H9 (cell line): ENCODE results near the gene DESI2. TPM values are rescaled to one million over a fixed set of nuclear protein-coding genes. Genes with fewer than 3 reads are reported as not detected.

Experiments
- DNase-seq: peaks from one replicate; pipeline ENCODE4 v3.0.0-alpha.2; 2017
- H2AFZ ChIP-seq: one replicate; pipeline ENCODE4 v1.6.1; 2013; ENCODE audit warnings: mild to moderate bottlenecking, low read length, control low read depth, moderate library complexity
- H2AK5ac ChIP-seq: 2 replicates; pipeline ENCODE4 v1.6.1; 2013; ENCODE audit warnings: low read length, control low read depth, mixed read lengths; ENCODE audit not compliant: insufficient read length
- H2BK120ac ChIP-seq: one replicate; pipeline ENCODE4 v1.6.1; 2013; ENCODE audit warnings: low read depth, mild to moderate bottlenecking, low read length, control low read depth, inconsistent platforms; ENCODE audit not compliant: poor library complexity, severe bottlenecking
- H2BK12ac ChIP-seq: 2 replicates; pipeline ENCODE4 v1.6.1; 2013; ENCODE audit warnings: low read length, control low read depth, mixed read lengths, low read depth; ENCODE audit not compliant: insufficient read length
- H2BK15ac ChIP-seq: 2 replicates; pipeline ENCODE4 v1.6.1; 2013; ENCODE audit warnings: low read depth, low read length, control low read depth
- H2BK20ac ChIP-seq: one replicate; pipeline ENCODE4 v1.6.1; 2013; ENCODE audit warnings: low read depth, mild to moderate bottlenecking, low read length, control low read depth, inconsistent platforms; ENCODE audit not compliant: poor library complexity, severe bottlenecking
- H2BK5ac ChIP-seq: 2 replicates; pipeline ENCODE4 v1.6.1; 2013; ENCODE audit warnings: low read length, control low read depth, mixed read lengths; ENCODE audit not compliant: insufficient read length
- H3K14ac ChIP-seq: 2 replicates; pipeline ENCODE4 v1.6.1; 2013; ENCODE audit warnings: low read length, control low read depth; ENCODE audit not compliant: insufficient read depth
- H3K18ac ChIP-seq: 2 replicates; pipeline ENCODE4 v1.6.1; 2013; ENCODE audit warnings: low read depth, mild to moderate bottlenecking, mixed read lengths, low read length, control low read depth; ENCODE audit not compliant: insufficient read length
- H3K23ac ChIP-seq: 2 replicates; pipeline ENCODE4 v1.6.1; 2013; ENCODE audit warnings: low read length, control low read depth, mixed read lengths, low read depth; ENCODE audit not compliant: insufficient read length
- H3K23me2 ChIP-seq: 2 replicates; pipeline ENCODE4 v1.6.1; 2013; ENCODE audit warnings: low read depth, mild to moderate bottlenecking, mixed read lengths, low read length, control low read depth; ENCODE audit not compliant: insufficient read length, poor library complexity, severe bottlenecking
- H3K27ac ChIP-seq: 2 replicates; pipeline ENCODE4 v1.5.1; 2013; ENCODE audit warnings: low read length, control low read depth, mixed read lengths, low read depth; ENCODE audit not compliant: insufficient read length
- H3K27me3 ChIP-seq: 2 replicates; pipeline ENCODE4 v1.6.1; 2013; ENCODE audit warnings: low read length, control low read depth, inconsistent platforms; ENCODE audit not compliant: insufficient read depth
- H3K4ac ChIP-seq: 2 replicates; pipeline ENCODE4 v1.6.1; 2013; ENCODE audit warnings: low read depth, mild to moderate bottlenecking, control low read depth, inconsistent platforms, low read length, moderate library complexity
- H3K4me1 ChIP-seq: 2 replicates; pipeline ENCODE4 v1.6.1; 2013; ENCODE audit warnings: low read length, control low read depth, inconsistent platforms; ENCODE audit not compliant: insufficient read depth
- H3K4me2 ChIP-seq: 2 replicates; pipeline ENCODE4 v1.6.1; 2013; ENCODE audit warnings: low read length, control low read depth, mixed read lengths; ENCODE audit not compliant: insufficient read length, insufficient read depth
- H3K56ac ChIP-seq: 2 replicates; pipeline ENCODE4 v1.6.1; 2013; ENCODE audit warnings: low read depth, mild to moderate bottlenecking, mixed read lengths, low read length, control low read depth; ENCODE audit not compliant: insufficient read length
- H3K79me1 ChIP-seq: 2 replicates; pipeline ENCODE4 v1.6.1; 2013; ENCODE audit warnings: low read depth, mild to moderate bottlenecking, moderate library complexity, low read length, control low read depth, inconsistent platforms; ENCODE audit not compliant: insufficient read depth, poor library complexity, severe bottlenecking
- H3K79me2 ChIP-seq: 2 replicates; pipeline ENCODE4 v1.6.1; 2013; ENCODE audit warnings: low read length, control low read depth, inconsistent platforms; ENCODE audit not compliant: insufficient read depth
- H3K9ac ChIP-seq: 2 replicates; pipeline ENCODE4 v1.6.1; 2013; ENCODE audit warnings: low read length, control low read depth, mixed read lengths; ENCODE audit not compliant: insufficient read length; ENCODE audit errors: extremely low read depth
- H3K9me3 ChIP-seq: one replicate; pipeline ENCODE4 v1.6.1; 2013; ENCODE audit warnings: low read depth, low read length, inconsistent platforms; ENCODE audit not compliant: control insufficient read depth
- H3T11ph ChIP-seq: one replicate; pipeline ENCODE4 v1.6.1; 2013; ENCODE audit warnings: mild to moderate bottlenecking, low read length, control low read depth, inconsistent platforms
- H4K20me1 ChIP-seq: one replicate; pipeline ENCODE4 v1.6.1; 2013; ENCODE audit not compliant: control insufficient read depth, insufficient read length, insufficient read depth
- H4K5ac ChIP-seq: 2 replicates; pipeline ENCODE4 v1.6.1; 2013; ENCODE audit warnings: low read depth, mild to moderate bottlenecking, mixed read lengths, low read length, control low read depth; ENCODE audit not compliant: insufficient read length
- H4K8ac ChIP-seq: replicated peaks from 2 replicates; pipeline ENCODE4 v1.6.1; 2013; ENCODE audit warnings: low read length, control low read depth, mixed read lengths, low read depth; ENCODE audit not compliant: insufficient read length
- H4K91ac ChIP-seq: 2 replicates; pipeline ENCODE4 v1.6.1; 2013; ENCODE audit warnings: low read depth, mild to moderate bottlenecking, moderate library complexity, mixed read lengths, low read length, control low read depth; ENCODE audit not compliant: insufficient read length
- H3K27ac Mint-ChIP-seq, 3 experiments: 2 replicates in 2 of 3; 3 replicates in 1 of 3; pipeline ENCODE4 v1.8.0; 2020 to 2021; ENCODE audit warnings: mixed read lengths in 3 of 3, mild to moderate bottlenecking in 1 of 3, moderate library complexity in 1 of 3
- H3K27me3 Mint-ChIP-seq: 2 replicates; pipeline ENCODE4 v1.8.0; 2021; ENCODE audit warnings: low read depth, mild to moderate bottlenecking, moderate library complexity, mixed read lengths
- H3K36me3 Mint-ChIP-seq, 3 experiments: 2 replicates in 2 of 3; 3 replicates in 1 of 3; pipeline ENCODE4 v1.8.0; 2020 to 2021; ENCODE audit warnings: low read depth in 3 of 3, mixed read lengths in 3 of 3; ENCODE audit not compliant: insufficient read depth in 1 of 3
- H3K4me1 Mint-ChIP-seq, 2 experiments: 2 replicates each; pipeline ENCODE4 v1.8.0; 2020; ENCODE audit warnings: mixed read lengths in 2 of 2
- H3K4me3 Mint-ChIP-seq, 2 experiments: 2 replicates in 1 of 2; 3 replicates in 1 of 2; pipeline ENCODE4 v1.8.0; 2020 to 2021; ENCODE audit warnings: mild to moderate bottlenecking in 2 of 2, mixed read lengths in 2 of 2, moderate library complexity in 1 of 2
- H3K9me3 Mint-ChIP-seq, 2 experiments: 2 replicates in 1 of 2; 3 replicates in 1 of 2; pipeline ENCODE4 v1.8.0; 2020; ENCODE audit warnings: mild to moderate bottlenecking in 2 of 2, mixed read lengths in 2 of 2, moderate library complexity in 1 of 2
- CTCF ChIP-seq: fragments of 200-600 bp; sonication (generic); conservative IDR thresholded peaks from 3 replicates; pipeline ENCODE4 v1.8.0; 2021; ENCODE audit warnings: antibody characterized with exemption, mild to moderate bottlenecking
- WGBS: extraction: QIAGEN DNeasy Blood & Tissue Kit; methylation state at CpG from one replicate; pipeline ENCODE4 v1.1.7; 2013; ENCODE audit warnings: missing lambda C conversion rate, low lambda C conversion rate, mixed read lengths; ENCODE audit not compliant: insufficient read length; ENCODE audit errors: extremely low coverage; 5-methylcytosine and 5-hydroxymethylcytosine counted together
- total RNA-seq: library from RNA; stranded (reverse); gene quantifications from 2 replicates; pipeline ENCODE4 v1.2.1, GENCODE V29; 2021

The DESI2 gene
- total RNA-seq, 1 experiment from 2014 or later = 89.9 TPM

- no peak overlapping the region for H3K4me3 Mint-ChIP-seq
- H3K36me3 Mint-ChIP-seq = peaks cover 2 to 12% (median 10%) of the 10 kb centered on the region in 3 experiments; a peak in 6 of 7 replicates
- no peak overlapping the region for H3K4me2 ChIP-seq
- no peak overlapping the region for H2BK5ac ChIP-seq
- H4K5ac ChIP-seq = no peak overlapping the region
- H4K91ac ChIP-seq = no peak overlapping the region
- DNase-seq = no peak
- H3K14ac ChIP-seq = no peak overlapping the region
- H3K9me3 ChIP-seq = no peaks in the 10 kb centered on the region
- H3K27me3 Mint-ChIP-seq = no peaks in the 10 kb centered on the region
- no peak overlapping the region for H3K56ac ChIP-seq
- no peak overlapping the region for H2BK120ac ChIP-seq
- no peaks in the 10 kb centered on the region for H3K79me1 ChIP-seq
- no peaks in the 10 kb centered on the region for H3K9me3 Mint-ChIP-seq
- H3K27ac Mint-ChIP-seq = no peak overlapping the region
- no peaks in the 10 kb centered on the region for H4K20me1 ChIP-seq
- WGBS = no CpG with 5 or more reads among the region's 2 CpGs
- no peak overlapping the region for H3K27ac ChIP-seq
- no peaks in the 10 kb centered on the region for H3K23me2 ChIP-seq
- no peak overlapping the region for H2AK5ac ChIP-seq
- H3K79me2 ChIP-seq = no peaks in the 10 kb centered on the region
- no peak overlapping the region for H2AFZ ChIP-seq
- H3K4me1 Mint-ChIP-seq = peaks cover 3 to 4% of the 10 kb centered on the region in 2 experiments; a peak in 2 of 4 replicates
- H3K18ac ChIP-seq = no peak overlapping the region
- no peak overlapping the region for H2BK20ac ChIP-seq
- H3K4me1 ChIP-seq = no peaks in the 10 kb centered on the region
- no peak overlapping the region for H2BK15ac ChIP-seq
- H2BK12ac ChIP-seq = no peak overlapping the region
- no peak overlapping the region for H3T11ph ChIP-seq
- no peaks in the 10 kb centered on the region for H3K27me3 ChIP-seq
- TF ChIP-seq CTCF = no peak
- no peak overlapping the region for H3K4ac ChIP-seq
- H3K9ac ChIP-seq = no peak overlapping the region
- no peak overlapping the region for H3K23ac ChIP-seq
- no peak overlapping the region for H4K8ac ChIP-seq
Observed at GRCh38 chr1:244710474-244711062, 57.6 kb downstream of the DESI2 start.
